Cerebellar cortex (tissue), 1 donor: ENCODE data around the gene ADPGK.

Source experiments
- DNase-seq: peaks from one replicate; pipeline ENCODE4 v3.0.0-alpha.2; 2015; ENCODE audit warnings: low spot score

The ADPGK gene

DNA sequence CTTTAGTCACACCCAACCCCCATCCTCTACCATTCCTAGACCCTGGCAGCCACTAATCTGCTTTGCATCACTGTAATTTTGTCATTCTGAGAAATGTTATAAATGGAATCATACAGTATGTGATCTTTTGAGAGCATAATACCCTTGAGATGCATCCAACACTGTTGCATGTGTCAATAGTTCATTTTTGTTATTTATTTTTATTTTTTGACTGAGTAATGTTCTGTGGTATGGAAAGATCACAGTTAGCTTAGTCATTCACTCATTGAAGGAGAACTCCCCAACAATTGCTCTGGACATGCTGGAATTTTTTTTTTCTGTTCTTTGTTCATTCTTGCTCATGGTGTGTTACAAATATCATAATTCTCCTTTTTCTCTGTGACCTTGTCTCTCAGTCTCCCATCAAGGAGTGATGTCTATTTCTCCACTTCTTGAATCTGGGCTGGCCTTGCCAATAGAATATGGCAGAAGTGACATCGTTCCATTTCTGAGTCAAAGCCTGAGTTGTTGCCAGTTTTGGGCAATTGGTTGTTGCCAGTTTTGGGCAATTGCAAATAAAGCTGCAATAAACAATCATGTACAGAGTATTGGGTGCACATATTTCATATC lies 6.8 kb upstream of the ADPGK start:
- no peak for DNase-seq

- no peak for DNase-seq
Observed at GRCh38 chr15:72787526-72787925, 4.0 kb upstream of the ADPGK start.

DNA sequence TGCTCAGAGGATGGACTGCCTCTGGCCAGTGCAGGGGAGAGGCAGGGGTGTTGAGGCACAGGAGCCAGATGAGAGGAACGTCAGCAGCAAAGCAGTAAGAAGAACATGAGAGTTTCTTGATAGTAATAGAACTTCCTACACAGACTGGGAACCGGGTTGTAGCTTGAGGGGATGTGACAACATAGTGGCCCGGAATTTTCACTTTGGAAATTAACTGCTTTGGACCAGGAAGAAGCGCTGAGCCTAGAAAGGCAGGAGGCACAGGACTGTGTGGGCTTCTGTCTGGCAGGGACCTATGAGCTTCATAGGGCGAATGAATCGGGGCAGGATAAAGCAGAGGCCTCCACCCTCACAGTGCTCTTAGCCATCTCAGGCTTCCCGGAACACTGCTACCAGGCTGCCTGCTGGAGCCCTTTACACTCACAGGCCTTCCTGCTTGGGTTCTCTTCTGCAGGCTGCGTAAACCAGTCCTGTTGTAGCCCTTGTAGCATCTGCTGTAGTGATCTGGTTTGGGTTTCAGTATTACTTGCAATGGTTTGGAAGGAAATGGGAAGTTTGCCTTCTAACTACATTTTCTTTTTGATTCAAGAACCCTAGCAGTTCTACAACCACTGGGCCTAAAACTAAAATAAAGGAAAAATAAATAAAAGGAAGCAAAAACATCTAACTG lies 3.3 kb upstream of the ADPGK start:
- no peak for DNase-seq

- DNase-seq: no peak
Observed at GRCh38 chr15:72786242-72786641, 2.7 kb upstream of the ADPGK start.

GRCh38 chr15:72785841-72786240 lies 2.3 kb upstream of the ADPGK start:
- DNase-seq: no peak

GRCh38 chr15:72785432-72785831 lies 1.9 kb upstream of the ADPGK start:
- DNase-seq: no peak

DNA sequence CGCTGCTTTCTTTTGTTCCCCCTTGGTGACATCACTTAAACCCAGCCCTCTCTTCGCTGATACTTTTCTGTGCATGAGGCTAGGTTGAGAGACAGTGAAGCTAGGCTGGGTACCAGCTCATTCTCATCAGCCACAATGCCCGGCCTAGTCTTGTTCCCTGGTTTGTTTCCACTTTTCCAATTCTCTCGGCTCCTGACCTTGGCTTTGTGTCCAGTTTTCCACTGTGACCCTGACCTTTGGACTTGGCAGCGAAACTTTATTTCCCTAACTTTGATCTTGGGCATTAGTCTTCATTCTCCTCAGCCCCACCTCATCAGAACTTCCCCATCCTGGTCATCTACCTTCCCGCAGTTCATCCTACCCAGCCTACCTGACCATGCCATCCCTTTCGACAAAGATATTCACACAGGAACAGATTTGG lies 908 bp upstream of the ADPGK start:
- DNase-seq: no peak

DNA sequence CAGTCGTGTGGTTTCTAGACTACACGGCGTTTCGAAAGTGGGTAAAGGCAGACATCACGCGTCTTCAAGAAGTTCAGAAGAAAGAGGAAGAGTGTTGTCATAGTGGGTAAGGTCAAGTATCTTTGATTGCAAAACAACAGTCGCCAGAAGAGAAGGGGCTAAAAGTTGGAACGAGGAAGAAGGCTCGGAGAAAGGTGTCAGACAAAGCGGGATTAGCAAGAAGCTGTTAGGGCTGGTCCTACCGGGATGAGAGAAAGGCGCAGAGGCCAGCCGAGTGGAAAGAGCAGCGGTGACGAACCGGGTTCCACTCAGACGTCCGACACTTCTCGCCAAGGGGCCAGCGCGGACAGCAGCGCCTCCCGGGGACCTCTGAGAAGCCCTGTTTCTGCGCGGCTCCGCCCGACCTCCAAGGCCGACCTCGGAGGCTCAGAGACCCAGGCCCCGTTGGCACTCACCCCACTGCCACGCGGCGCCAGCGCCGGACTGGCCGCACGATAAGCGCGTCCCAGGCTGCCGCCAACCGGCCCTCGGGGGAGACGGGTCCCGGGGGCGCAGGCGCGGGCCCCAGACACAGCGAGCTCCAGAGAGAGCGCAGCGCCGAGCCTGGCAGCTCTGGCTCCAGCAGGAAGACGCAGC lies 436 bp downstream of the ADPGK start:
- DNase-seq: peak; percentile 45

DNA sequence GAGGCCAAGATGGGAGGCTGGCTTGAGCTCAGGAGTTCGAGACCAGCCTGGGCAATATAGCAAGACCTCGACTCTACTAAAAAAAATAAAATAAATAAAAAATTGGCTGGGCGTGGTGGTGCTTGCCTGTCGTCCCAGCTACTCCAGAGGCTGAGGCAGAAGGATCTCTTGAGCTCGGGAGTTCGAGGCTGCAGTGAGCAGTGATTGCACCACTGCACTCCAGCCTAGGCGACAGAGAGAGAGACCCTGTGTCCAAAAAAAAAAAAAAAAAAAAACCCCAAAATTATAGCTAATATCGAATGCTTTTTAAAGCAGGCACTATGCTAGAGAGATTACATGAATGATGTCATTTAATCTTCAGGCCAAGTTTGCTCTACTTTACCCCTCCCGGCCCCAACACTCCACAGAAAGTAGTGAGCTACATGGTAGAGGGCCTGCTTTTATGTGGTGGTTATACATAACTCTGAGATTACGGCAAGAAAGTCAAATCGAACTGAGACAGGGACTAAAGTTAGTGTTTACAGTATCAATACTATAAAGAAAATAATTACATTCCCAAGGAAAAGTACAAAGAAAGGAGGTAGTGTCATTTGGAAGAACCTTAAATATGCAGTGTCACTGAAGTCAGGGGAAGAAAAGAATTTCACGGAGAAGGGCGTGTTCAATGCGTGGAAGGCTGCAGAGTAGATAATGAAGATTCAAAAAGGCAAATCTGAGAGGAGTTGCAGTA lies 1.1 kb downstream of the ADPGK start:
- DNase-seq: no peak

DNA sequence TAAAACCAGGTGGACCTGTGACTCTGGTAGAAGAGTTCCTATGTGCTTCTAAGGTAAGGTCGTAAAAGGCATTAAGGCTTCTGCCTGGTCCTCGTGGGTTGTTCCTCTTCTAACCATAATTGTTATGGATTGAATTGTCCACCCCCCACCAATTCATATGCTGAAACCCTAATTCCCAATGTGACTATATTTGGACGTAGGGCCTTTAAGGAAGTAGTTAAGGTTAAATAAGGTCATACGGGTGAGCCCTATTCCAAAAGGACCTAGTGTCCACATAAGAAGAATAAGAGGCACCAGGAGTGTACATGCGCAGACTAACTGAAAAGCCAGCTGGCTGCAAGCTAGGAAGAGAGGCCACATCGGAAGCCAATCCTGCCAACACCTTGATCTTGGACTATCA lies 1.9 kb downstream of the ADPGK start:
- no peak for DNase-seq

- no peak for DNase-seq
Observed at GRCh38 chr15:72778796-72779195, 4.8 kb downstream of the ADPGK start.

GRCh38 chr15:72774696-72775383 lies 8.7 kb downstream of the ADPGK start:
- DNase-seq: no peak

- no peak for DNase-seq
Observed at GRCh38 chr15:72771329-72771725, 12.2 kb downstream of the ADPGK start.

- DNase-seq: no peak
Observed at GRCh38 chr15:72770673-72771328, 12.8 kb downstream of the ADPGK start.

DNA sequence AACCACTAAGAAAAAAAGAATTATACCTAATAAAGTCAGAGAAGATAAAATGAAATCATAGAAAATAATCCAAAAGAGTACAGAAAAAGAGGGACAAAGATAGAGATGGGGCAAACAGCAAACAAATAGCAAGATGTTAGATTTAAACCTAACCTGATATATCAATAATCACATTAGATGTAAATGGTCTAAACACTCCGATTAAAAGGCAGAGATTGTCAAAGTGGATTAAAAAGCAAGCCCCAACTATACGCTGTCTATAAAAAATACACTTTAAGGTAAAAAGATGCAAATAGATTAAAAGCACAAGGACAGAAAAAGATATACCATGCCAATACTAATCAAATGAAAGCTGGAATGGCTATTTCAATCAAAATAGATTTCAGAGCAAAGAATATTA lies 16.8 kb downstream of the ADPGK start:
- no peak for DNase-seq

DNA sequence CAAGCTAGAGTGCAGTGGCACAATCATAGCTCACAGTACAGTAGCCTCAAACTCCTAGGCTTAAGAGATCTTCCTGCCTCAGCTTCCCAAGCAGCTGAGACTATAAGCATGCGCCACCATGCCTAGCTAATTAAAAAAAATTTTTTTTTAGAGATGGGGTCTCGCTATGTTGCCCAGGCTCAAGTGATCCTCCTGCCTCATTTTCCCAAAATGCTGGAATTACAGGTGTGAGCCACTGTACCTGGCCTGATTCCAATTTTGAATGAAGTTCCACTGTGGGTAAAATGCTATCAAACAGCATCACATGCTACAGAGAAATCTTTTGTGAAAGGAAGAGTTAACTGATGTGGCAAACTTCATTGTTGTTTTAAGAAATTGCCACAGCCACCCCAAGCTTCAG lies 17.5 kb downstream of the ADPGK start:
- DNase-seq: no peak

GRCh38 chr15:72764656-72765055 lies 18.9 kb downstream of the ADPGK start:
- no peak for DNase-seq

GRCh38 chr15:72760590-72761260 lies 22.8 kb downstream of the ADPGK start:
- no peak for DNase-seq

- DNase-seq: peak; percentile 12
Observed at GRCh38 chr15:72758182-72758581, 25.4 kb downstream of the ADPGK start.

DNA sequence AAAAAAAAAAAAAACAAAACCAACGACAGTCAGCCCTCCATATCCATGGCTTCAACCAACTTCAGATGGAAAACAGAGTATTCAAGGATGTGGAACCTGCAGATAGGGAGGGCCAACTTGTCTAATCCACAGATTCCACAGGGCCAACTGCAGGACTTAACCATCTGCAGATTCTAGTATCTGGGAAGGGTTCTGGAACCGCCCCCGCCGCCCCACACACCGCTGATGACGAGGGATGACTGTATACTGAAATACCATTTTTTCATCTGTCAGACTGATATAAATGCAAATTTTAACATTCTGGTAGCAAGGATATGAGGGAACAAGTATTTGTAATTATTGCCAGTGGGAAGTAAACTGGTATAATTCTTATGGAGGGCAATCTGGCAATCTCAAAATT lies 29.5 kb downstream of the ADPGK start:
- DNase-seq: no peak

DNA sequence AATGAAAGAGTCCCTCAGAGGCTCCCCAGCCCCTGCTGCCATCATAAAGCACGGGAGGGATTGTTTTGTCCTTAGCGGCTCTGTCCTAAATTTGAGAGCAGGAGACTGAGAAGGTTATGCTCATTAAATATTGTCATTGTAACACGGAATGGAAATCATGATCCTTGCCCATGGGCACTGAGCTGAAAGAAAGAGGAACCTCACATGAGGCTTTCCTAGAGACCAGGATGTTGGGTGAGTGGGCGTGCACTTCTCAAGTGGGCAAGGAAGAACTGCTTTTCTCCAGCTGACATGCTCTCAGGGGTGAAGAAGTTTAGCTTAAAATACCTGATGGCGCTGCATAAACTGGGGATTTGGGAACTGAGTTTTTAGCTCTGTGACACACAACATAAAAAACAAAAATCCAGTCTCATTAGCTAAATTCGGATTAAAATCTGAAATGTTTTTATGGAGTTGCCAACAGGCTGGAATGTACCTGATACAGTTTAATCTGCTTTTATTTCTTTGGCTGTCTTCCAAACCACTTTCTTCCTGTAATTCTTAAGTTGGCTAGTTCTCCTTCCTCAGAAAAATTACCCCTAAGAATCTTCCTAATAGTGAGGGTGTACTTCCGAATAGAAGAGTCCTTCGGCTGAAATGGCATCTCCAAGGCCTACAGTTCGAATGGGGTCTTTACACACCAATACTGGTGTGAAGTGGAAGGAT lies 31.7 kb downstream of the ADPGK start:
- DNase-seq: no peak
